ENCODE measurements around the gene UNCX. TPM values are rescaled to one million over a fixed set of nuclear protein-coding genes. Genes with fewer than 3 reads are reported as not detected.

UNCX gene
- total and polyA plus RNA-seq, 11 donors, result not detected

- 29 to 44% (median 33%) methylated on average over 14 to 21 of the region's 21 CpGs for WGBS, 4 donors
- peak in 1 of 5 donors; percentile 48 for DNase-seq
- no peaks in the 10 kb centered on the region for H3K9me3 ChIP-seq
Measured at GRCh38 chr7:1255080-1255816, 22.6 kb downstream of the UNCX start.

GRCh38 chr7:1255817-1256340 lies 23.2 kb downstream of the UNCX start:
- no peak for TF ChIP-seq CTCF (IDR thresholded peaks at IDR 0.05)
- no peak for TF ChIP-seq POLR2A (IDR thresholded peaks at IDR 0.05)
- H3K9me3 ChIP-seq, result no peaks in the 10 kb centered on the region
- H3K27ac ChIP-seq, result no peak overlapping the region
- peaks cover 30 to 93% (median 57%) of the 10 kb centered on the region in 9 donors for H3K27me3 ChIP-seq
- peak in 1 of 5 donors; percentile 61 for DNase-seq
- H3K36me3 ChIP-seq, result no peaks in the 10 kb centered on the region
- 67 to 71% (median 69%) methylated on average over 21 to 26 of the region's 26 CpGs for WGBS, 4 donors
- no peaks in the 10 kb centered on the region for H3K4me1 ChIP-seq
- H3K4me3 ChIP-seq, result no peak overlapping the region
- intact Hi-C loops (cut with DNase I), result no loop called here
- ATAC-seq, result no peak

More at GRCh38 chr7:1255080-1255816, 22.6 kb downstream of the UNCX start:
- TF ChIP-seq CTCF (IDR thresholded peaks at IDR 0.05) (no peak), POLR2A (IDR thresholded peaks at IDR 0.05) (no peak)
- intact Hi-C loops (cut with DNase I), result no loop called here
- no peak for ATAC-seq
- no peaks in the 10 kb centered on the region for H3K4me1 ChIP-seq
- H3K27me3 ChIP-seq, result peaks cover 35 to 93% (median 62%) of the 10 kb centered on the region in 9 donors
- no peaks in the 10 kb centered on the region for H3K36me3 ChIP-seq
- H3K27ac ChIP-seq, result no peak overlapping the region
- no peak overlapping the region for H3K4me3 ChIP-seq

GRCh38 chr7:1256621-1257020 lies 23.9 kb downstream of the UNCX start:
- Histone ChIP-seq H3K27me3 (peaks cover 25 to 88% (median 50%) of the 10 kb centered on the region in 9 donors), H3K36me3 (no peaks in the 10 kb centered on the region), H3K4me3 (no peak overlapping the region), H3K4me1 (no peaks in the 10 kb centered on the region), H3K27ac (no peak overlapping the region), H3K9me3 (no peaks in the 10 kb centered on the region)
- 63 to 94% (median 80%) methylated on average over 7 to 11 of the region's 11 CpGs for WGBS, 4 donors
- intact Hi-C loops (cut with DNase I), result no loop called here
- DNase-seq (peak in 1 of 5 donors; percentile 43), ATAC-seq (no peak)
- TF ChIP-seq CTCF (IDR thresholded peaks at IDR 0.05) (no peak), POLR2A (IDR thresholded peaks at IDR 0.05) (no peak)

- TF ChIP-seq CTCF (IDR thresholded peaks at IDR 0.05) (no peak), POLR2A (IDR thresholded peaks at IDR 0.05) (no peak)
- peaks cover 20 to 82% (median 44%) of the 10 kb centered on the region in 9 donors for H3K27me3 ChIP-seq
- intact Hi-C loops (cut with DNase I), result no loop called here
- no peak overlapping the region for H3K4me3 ChIP-seq
- no peaks in the 10 kb centered on the region for H3K36me3 ChIP-seq
- H3K4me1 ChIP-seq, result no peaks in the 10 kb centered on the region
- no peak overlapping the region for H3K27ac ChIP-seq
- no peaks in the 10 kb centered on the region for H3K9me3 ChIP-seq
- WGBS, 4 donors, result 52 to 72% (median 58%) methylated on average over 11 to 12 of the region's 12 CpGs
- no peak for ATAC-seq
- DNase-seq, result peak in 1 of 5 donors; percentile 51
Measured at GRCh38 chr7:1257221-1257620, 24.5 kb downstream of the UNCX start.

All from heart left ventricle (tissue), 16 donors.